Bronchial epithelial cell (primary cell): ENCODE data around the gene TCEA2. TPM values are rescaled to one million over a fixed set of nuclear protein-coding genes. Genes with fewer than 3 reads are reported as not detected.

Experiments used
- DNase-seq: peaks from one replicate; pipeline ENCODE4 v3.0.0-alpha.2; 2010; ENCODE audit warnings: low read depth
- FAIRE-seq: peaks from 2 replicates; lab custom pipeline; 2011; peaks lifted over from hg19 to GRCh38; lab: Jason Lieb, UNC
- H3K27me3 ChIP-seq: 2 replicates; pipeline ENCODE4 v1.5.1; 2011; ENCODE audit warnings: low read length; ENCODE audit not compliant: control insufficient read depth, insufficient read depth
- H3K36me3 ChIP-seq: 2 replicates; pipeline ENCODE4 v1.5.1; 2011; ENCODE audit warnings: low read length; ENCODE audit not compliant: control insufficient read depth, insufficient read depth
- H3K4me3 ChIP-seq: 2 replicates; pipeline ENCODE4 v1.5.1; 2011; ENCODE audit warnings: mild to moderate bottlenecking, low read depth, low read length, control low read depth
- total RNA-seq: library from RNA; depleted of rRNA; stranded (reverse); fragments of >200 nt; gene quantifications from 2 replicates; pipeline ENCODE4 v1.2.1, GENCODE V29; 2014
- TF ChIP-seq, protein P1 (sequence below): IDR thresholded peaks from 2 replicates; pipeline ENCODE4 v1.5.1; 2011; ENCODE audit warnings: mild to moderate bottlenecking, moderate library complexity, low read length, control low read depth, inconsistent platforms; ENCODE audit not compliant: insufficient read depth, severe bottlenecking

Gene TCEA2
- total RNA-seq, 1 donor from 2014 or later: 5.5 TPM

DNA sequence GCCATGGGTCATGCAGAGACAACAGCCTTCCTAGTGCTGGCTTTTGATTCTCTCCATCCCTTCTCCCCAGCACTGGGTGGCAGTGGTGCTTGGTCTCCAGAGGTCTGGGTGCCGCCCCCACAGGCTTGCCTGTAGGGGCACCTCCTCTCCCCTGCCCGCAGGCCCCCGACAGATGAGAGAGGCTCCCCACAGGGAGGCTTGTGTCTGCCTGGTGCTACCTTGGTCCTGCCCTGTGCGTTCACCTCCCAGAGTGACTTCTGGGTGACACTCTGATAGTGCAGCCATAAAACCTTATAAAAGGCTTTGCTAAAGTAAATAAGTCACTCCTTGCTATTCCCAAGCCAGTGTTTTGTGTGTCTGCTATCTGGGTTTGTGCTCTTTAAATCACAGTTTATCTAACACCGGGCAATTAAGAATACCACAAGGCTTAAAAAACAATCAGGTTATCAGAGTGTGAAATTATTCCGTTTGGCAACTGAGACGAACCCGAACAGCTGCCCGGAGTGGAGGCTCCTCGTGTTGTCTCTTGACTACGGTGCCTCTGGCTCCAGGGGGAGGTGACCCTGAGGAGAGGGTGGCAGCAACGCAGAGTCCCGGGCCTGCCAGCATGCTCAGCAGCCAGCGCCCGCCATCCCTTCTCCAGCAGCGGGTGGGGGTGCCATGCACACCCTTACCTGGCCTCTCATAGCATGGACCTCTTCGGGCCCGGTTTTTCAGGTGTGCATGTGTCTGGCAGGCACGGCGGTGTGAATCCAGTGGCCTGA, 32.4 kb upstream of the TCEA2 start:
- FAIRE-seq (no peak), DNase-seq (no peak)
- H3K4me3 ChIP-seq: no peak overlapping the region
- TF ChIP-seq, protein P1, sequence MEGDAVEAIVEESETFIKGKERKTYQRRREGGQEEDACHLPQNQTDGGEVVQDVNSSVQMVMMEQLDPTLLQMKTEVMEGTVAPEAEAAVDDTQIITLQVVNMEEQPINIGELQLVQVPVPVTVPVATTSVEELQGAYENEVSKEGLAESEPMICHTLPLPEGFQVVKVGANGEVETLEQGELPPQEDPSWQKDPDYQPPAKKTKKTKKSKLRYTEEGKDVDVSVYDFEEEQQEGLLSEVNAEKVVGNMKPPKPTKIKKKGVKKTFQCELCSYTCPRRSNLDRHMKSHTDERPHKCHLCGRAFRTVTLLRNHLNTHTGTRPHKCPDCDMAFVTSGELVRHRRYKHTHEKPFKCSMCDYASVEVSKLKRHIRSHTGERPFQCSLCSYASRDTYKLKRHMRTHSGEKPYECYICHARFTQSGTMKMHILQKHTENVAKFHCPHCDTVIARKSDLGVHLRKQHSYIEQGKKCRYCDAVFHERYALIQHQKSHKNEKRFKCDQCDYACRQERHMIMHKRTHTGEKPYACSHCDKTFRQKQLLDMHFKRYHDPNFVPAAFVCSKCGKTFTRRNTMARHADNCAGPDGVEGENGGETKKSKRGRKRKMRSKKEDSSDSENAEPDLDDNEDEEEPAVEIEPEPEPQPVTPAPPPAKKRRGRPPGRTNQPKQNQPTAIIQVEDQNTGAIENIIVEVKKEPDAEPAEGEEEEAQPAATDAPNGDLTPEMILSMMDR: no peak
- H3K36me3 ChIP-seq: peaks cover 34% of the 10 kb centered on the region
- H3K27me3 ChIP-seq: no peaks in the 10 kb centered on the region

DNA sequence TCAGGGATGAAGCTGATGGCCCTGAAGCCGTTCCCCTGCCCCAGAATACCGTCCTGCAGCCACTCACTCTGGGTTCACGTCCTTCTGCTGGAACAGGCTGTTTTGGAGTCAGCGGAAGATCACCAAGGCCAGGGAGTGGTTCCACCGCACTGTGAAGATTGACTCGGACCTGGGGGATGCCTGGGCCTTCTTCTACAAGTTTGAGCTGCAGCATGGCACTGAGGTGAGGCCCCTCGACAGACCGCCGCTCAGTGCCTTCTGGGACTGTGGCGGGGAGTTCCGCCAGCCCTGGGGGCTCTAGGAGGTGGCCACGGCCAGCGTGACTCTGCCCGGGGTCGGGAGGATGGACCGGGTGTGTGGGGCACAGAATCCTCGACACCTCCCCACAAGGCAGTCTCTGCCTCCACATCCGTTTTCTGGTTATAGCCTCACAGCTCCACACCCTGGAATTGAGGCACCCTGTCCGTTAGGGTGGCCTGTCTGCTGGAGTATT, 31.1 kb upstream of the TCEA2 start:
- Histone ChIP-seq H3K36me3 (peaks cover 31% of the 10 kb centered on the region), H3K4me3 (no peak overlapping the region), H3K27me3 (no peaks in the 10 kb centered on the region)
- TF ChIP-seq, protein P1: no peak
- DNase-seq: no peak
- FAIRE-seq: no peak

DNA sequence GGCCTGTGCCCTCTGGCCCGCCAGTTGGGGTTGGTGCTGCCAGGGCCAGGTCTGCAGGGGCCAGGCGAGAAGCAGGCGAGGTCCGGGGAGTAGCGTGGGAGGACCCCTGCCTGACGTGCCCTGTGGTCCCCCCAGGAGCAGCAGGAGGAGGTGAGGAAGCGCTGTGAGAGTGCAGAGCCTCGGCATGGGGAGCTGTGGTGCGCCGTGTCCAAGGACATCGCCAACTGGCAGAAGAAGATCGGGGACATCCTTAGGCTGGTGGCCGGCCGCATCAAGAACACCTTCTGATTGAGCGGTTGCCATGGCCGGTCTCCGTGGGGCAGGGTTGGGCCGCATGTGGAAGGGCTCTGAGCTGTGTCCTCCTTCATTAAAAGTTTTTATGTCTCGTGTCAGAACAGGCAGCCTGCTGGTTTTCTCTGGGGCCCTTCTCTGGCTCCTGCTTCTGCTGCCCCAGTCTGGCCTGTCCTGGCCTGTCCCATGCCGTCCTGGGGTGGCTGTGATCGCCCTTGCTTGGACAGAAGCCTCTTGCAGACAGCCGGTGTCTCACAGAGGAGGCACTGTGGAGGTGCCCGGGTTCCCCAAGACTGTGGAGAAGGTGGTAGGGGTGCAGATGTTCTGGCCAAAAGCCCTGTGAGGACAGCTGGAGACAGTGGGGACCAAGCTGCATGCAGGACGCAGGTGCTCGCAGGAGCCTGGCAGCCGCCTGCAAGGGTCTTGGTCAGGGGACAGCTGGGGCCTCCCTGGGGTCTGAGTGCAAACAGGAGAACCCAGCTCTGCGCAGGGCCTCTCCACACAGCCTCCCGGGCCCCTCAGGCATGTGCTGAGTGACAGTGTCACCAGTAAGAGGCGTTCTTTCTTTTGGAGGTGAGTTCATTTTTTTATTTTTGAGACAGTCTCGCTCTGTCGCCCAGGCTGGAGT, 30.0 kb upstream of the TCEA2 start:
- Histone ChIP-seq H3K4me3 (no peak overlapping the region), H3K36me3 (peaks cover 20% of the 10 kb centered on the region), H3K27me3 (no peaks in the 10 kb centered on the region)
- no peak for DNase-seq
- TF ChIP-seq, protein P1: no peak
- no peak for FAIRE-seq

DNA sequence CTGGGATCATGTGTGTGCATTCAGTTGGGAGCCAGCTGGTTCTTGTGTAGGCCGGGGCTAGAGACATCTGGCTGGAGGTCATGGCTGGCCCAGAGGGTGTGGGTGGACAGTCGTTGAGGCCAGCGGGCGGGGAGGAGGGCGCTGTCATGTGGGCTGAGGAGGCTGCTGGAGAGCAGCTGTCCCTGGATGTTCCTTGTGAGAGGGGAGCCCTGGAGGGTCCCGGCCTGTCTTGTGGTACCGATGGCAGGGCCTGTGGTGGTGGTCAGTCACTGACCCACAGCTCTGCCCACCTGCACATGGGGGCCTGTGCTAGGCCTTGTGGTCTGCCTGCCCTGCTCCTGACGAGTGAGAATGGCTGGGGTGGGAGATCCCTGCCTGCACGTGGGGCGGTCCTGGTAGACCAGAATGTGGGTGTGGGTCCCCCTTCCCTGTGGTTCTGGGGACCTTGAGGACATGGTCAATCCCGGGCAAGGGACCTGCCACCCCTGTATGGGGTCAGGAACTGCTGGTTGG, 29.0 kb upstream of the TCEA2 start:
- H3K27me3 ChIP-seq: no peaks in the 10 kb centered on the region
- H3K4me3 ChIP-seq: no peak overlapping the region
- TF ChIP-seq, protein P1: no peak
- peaks cover 15% of the 10 kb centered on the region for H3K36me3 ChIP-seq
- no peak for FAIRE-seq
- DNase-seq: no peak

DNA sequence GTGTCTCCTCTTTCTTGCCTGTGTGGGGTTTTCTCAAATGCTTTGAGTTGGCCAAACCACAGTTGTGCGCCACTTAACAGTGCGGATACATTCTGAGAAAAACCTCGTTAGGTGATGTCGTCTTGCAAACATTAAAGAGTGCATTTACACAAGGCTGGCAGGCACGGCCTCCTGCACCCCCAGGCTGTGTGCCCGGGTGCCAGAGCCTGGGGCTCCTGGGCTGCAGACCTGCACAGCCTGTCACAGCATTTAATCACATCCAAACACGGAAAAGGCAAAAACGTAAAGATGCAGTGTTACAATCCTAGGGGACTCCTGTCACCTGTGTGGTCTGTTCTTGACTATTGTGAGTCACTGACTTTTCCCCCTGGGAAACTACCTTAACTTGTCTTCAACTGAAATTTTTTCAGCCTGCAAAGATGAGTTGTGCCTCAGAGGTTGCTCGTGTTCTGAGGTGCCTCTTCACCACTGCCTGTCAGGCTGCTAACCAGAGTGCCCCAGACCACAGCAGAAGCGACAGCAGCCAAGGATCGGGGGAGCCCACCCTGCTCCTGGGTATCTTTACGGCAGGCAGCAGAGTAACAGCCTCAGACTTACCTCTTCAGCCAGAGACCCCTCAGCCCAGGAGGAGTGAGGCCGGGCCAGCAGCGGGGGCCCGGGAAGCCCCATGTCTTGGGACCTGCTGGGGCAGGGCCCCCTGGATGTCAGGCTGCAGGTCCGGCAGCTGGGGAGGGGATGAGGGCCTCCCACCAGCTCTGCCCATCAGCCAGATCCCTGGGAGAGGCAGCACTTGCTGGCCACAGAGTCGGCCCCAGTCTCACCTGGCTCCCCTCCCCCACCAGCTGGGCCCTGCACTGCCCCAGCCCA, 27.7 kb upstream of the TCEA2 start:
- TF ChIP-seq, protein P1: no peak
- no peak overlapping the region for H3K4me3 ChIP-seq
- FAIRE-seq: no peak
- no peaks in the 10 kb centered on the region for H3K27me3 ChIP-seq
- peaks cover 9% of the 10 kb centered on the region for H3K36me3 ChIP-seq
- no peak for DNase-seq
